Measurements from ENCODE around the gene SGPL1.

DNA sequence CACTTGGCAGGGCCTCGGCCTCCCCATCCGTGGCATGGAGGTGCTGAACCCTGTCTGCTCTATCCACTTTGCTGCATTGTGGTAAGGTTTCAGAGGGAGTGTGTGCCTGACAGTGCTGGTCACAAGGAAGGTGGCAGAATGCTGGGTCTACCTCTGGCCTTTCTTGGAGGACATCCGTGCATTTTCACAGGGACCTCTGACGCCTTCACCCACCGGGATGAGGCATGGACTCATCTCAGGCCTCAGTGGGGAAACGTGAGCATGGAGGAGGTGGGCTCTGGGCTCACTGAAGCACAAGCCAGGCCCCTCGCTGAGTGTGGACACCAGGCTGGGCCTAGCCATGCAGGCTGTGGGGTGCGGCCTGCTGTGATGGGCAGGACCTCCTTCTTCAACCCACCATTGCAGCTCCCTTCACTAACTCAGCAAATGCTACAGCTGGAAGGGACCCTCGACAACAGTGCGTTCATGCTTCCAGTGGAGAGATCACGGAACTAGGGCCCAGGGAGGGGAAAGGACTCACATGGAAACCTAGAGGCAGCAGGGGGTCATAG is 39.2 kb upstream of the SGPL1 start:
- TF ChIP-seq, protein P1, sequence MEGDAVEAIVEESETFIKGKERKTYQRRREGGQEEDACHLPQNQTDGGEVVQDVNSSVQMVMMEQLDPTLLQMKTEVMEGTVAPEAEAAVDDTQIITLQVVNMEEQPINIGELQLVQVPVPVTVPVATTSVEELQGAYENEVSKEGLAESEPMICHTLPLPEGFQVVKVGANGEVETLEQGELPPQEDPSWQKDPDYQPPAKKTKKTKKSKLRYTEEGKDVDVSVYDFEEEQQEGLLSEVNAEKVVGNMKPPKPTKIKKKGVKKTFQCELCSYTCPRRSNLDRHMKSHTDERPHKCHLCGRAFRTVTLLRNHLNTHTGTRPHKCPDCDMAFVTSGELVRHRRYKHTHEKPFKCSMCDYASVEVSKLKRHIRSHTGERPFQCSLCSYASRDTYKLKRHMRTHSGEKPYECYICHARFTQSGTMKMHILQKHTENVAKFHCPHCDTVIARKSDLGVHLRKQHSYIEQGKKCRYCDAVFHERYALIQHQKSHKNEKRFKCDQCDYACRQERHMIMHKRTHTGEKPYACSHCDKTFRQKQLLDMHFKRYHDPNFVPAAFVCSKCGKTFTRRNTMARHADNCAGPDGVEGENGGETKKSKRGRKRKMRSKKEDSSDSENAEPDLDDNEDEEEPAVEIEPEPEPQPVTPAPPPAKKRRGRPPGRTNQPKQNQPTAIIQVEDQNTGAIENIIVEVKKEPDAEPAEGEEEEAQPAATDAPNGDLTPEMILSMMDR (conservative IDR thresholded peaks at IDR 0.05 in 1 of 2, IDR thresholded peaks at IDR 0.05 in 1 of 2; ENCODE audit: extremely low read depth in 1 of 2, insufficient read depth in 1 of 2, low read depth in 1 of 2, low read length in 2 of 2): no peak
- no peak for TF ChIP-seq EZH2 (IDR thresholded peaks at IDR 0.05; ENCODE audit: borderline replicate concordance, low read length)
